K562 (cell line): ENCODE measurements around the gene APBA2. TPM values are rescaled to one million over a fixed set of nuclear protein-coding genes. Genes with fewer than 3 reads are reported as not detected.

Experiments used
- L3MBTL2 ChIP-seq: fragments of 450-650 bp; IDR thresholded peaks from 2 replicates; pipeline ENCODE4 v1.6.1; 2016; ENCODE audit warnings: mild to moderate bottlenecking, moderate library complexity
- MYBL2 ChIP-seq, 2 experiments: fragments of 450-650 bp in 1 of 2; sonication (generic) in 1 of 2; formaldehyde crosslinking in 1 of 2; IDR thresholded peaks; 2 replicates each; pipeline versions ENCODE4 v1.6.1 to v1.8.1; 2017 to 2022; ENCODE audit warnings: borderline replicate concordance in 1 of 2, inconsistent platforms in 1 of 2, low read depth in 1 of 2, mild to moderate bottlenecking in 1 of 2, missing genetic modification reagents in 1 of 2, moderate library complexity in 1 of 2
- NONO ChIP-seq, 2 experiments: fragments of 200-400 bp in 1 of 2; fragments of 450-650 bp in 1 of 2; formaldehyde crosslinking in 1 of 2; IDR thresholded peaks; 2 replicates each; pipeline ENCODE4 v1.6.1; 2017; ENCODE audit warnings: low read depth in 2 of 2, mild to moderate bottlenecking in 2 of 2, moderate library complexity in 2 of 2, low read length in 1 of 2
- RBFOX2 ChIP-seq: fragments of 200-400 bp; formaldehyde crosslinking; IDR thresholded peaks from 2 replicates; pipeline ENCODE4 v1.6.1; 2017; ENCODE audit warnings: low read depth, mild to moderate bottlenecking, low read length, moderate library complexity
- RBM22 ChIP-seq: fragments of 200-400 bp; formaldehyde crosslinking; IDR thresholded peaks from 2 replicates; pipeline ENCODE4 v1.6.1; 2018; ENCODE audit warnings: low read length, low read depth; ENCODE audit not compliant: poor library complexity, severe bottlenecking
- SAP30 ChIP-seq: fragments of 200-600 bp; sonication (generic); IDR thresholded peaks from 2 replicates; pipeline ENCODE4 v1.6.1; 2012; ENCODE audit warnings: borderline replicate concordance, low read depth, mild to moderate bottlenecking, moderate library complexity, low read length, control low read depth, inconsistent platforms; ENCODE audit not compliant: insufficient read depth, poor library complexity, severe bottlenecking
- SLC30A9 ChIP-seq: fragments of 250-450 bp; sonication (Bioruptor Pico); IDR thresholded peaks from 2 replicates; pipeline ENCODE4 v1.8.0; 2022; ENCODE audit warnings: mild to moderate bottlenecking, moderate library complexity
- SMAD4 ChIP-seq: fragments of 250-450 bp; sonication (Bioruptor Pico); conservative IDR thresholded peaks from 2 replicates; pipeline ENCODE4 v1.8.0; 2021; ENCODE audit warnings: inconsistent platforms, mild to moderate bottlenecking, moderate library complexity
- SMC3 ChIP-seq: conservative IDR thresholded peaks from 2 replicates; pipeline ENCODE4 v1.6.1; 2011; ENCODE audit warnings: low read depth, low read length, improper control_type of control experiment; ENCODE audit not compliant: insufficient read depth
- polyA plus RNA-seq, 8 experiments: library from polyadenylated mRNA; depleted of rRNA in 4 of 8; stranded (reverse) in 5 of 8; unstranded in 3 of 8; fragments of >200 nt; fragmentation: Nextera tagmentation in 2 of 8; fragmentation: Illumina TruSeq in 1 of 8; extraction: Ambion mirVana in 2 of 8; extraction: Trizol in 1 of 8; gene quantifications; 2 replicates each; pipeline versions ENCODE4 v1.2.1 to v1.2.3, GENCODE V29; 2011 to 2014; ENCODE audit warnings: inconsistent platforms in 1 of 8, missing spikeins in 1 of 8
- total RNA-seq, 7 experiments: library from RNA; depleted of rRNA in 6 of 7; stranded (reverse); fragments of >200 nt in 6 of 7; fragmentation: Illumina TruSeq in 2 of 7; extraction: Trizol in 2 of 7; gene quantifications; 2 replicates each; pipeline versions ENCODE4 v1.2.1 to v1.2.3, GENCODE V29; 2011 to 2021; ENCODE audit warnings: low replicate concordance in 1 of 7
- TF ChIP-seq, protein P1 (sequence below), 3 experiments: fragments of 200-800 bp in 1 of 3; fragments of 250-450 bp in 1 of 3; fragments of 450-650 bp in 1 of 3; sonication (Bioruptor Pico) in 1 of 3; sonication (Bioruptor generic) in 1 of 3; formaldehyde crosslinking in 1 of 3; IDR thresholded peaks; 2 replicates each; pipeline versions ENCODE4 v1.6.1 to v1.8.0; 2016 to 2022; ENCODE audit warnings: mild to moderate bottlenecking in 2 of 3, missing genetic modification characterization in 2 of 3, missing compliant biosample characterization in 1 of 3, moderate library complexity in 1 of 3
- TF ChIP-seq, protein P2 (sequence below): sonication (generic); formaldehyde crosslinking; IDR thresholded peaks from 2 replicates; pipeline ENCODE4 v1.8.1; 2022; ENCODE audit warnings: missing genetic modification reagents
- TF ChIP-seq, protein P3 (sequence below): fragments of 450-650 bp; conservative IDR thresholded peaks from 2 replicates; pipeline ENCODE4 v1.6.1; 2016; ENCODE audit warnings: missing genetic modification characterization, low read depth, mild to moderate bottlenecking, missing compliant biosample characterization, moderate library complexity
- TF ChIP-seq, protein P4 (sequence below): fragments of 200-800 bp; sonication (Bioruptor generic); IDR thresholded peaks from 2 replicates; pipeline ENCODE4 v1.6.1; 2017; ENCODE audit warnings: missing genetic modification characterization, missing compliant biosample characterization

APBA2 gene
- total and polyA plus RNA-seq, 9 of the 15 experiments (the other 6 are each of a cell fraction or from before 2014, with no cell fraction given): 0.24 to 40.9 (median 25.2) TPM

DNA sequence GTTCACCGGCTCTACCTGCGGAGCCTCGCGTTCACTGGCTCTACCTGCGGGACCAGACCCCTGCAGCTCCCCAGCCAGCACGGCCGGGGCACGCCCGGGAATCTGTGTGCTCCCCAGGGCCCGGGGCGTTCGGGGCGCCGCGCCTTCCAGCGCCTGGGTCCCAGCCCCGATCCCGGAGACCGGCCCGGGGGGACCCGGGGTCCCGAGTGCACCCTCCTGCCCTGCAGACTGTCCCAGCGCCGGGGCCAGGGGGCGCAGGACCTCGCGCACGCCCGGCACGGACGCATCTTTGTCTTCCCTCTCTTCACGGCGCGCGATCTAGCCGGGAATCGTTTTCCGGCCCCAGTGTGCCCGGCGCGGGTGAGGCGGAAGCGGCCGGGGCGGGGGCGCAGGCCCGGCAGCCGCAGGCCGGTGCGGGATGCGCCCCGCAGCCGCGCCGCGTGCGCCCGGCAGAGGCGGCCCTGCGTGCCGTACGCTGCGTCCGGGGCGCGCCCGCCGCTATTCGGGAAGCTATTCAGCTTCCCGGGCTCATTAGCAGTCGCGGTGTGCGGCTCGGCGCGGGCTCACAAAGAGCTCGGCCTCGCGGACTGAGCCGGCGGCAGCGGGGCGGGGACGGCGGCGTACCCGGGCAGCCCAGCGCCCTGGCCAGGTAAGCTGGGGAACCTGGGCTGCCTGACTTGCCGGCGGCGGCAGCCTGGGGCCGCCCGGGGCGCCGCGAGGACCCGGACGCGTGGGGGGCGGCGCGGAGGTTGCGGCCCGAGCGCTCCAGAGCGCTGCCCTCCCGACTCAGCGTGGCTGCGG lies at the start of gene APBA2 (continued):
- TF ChIP-seq MYBL2 (IDR thresholded peaks at IDR 0.05; ENCODE audit: low read depth) (no peak), MYBL2 (CRISPR knock-in tag; IDR thresholded peaks at IDR 0.05; ENCODE audit: borderline replicate concordance) (no peak), SMC3 (0 out of 2 replicates have a peak, but pooled peaks have one; percentile 2), SLC30A9 (no peak), NONO (IDR thresholded peaks at IDR 0.05; ENCODE audit: low read depth in 2 of 2, low read length in 1 of 2) (peak in 1 of 2 experiments; percentile 12; a peak in 1 of 4 replicates), SAP30 (peak; percentile 28), RBFOX2 (peak; percentile 69), L3MBTL2 (peak; percentile 44; the same call in 1 of the 2 replicates), RBM22 (no peak), SMAD4 (CRISPR knock-in tag) (peak; percentile 60)
- TF ChIP-seq, protein P1, sequence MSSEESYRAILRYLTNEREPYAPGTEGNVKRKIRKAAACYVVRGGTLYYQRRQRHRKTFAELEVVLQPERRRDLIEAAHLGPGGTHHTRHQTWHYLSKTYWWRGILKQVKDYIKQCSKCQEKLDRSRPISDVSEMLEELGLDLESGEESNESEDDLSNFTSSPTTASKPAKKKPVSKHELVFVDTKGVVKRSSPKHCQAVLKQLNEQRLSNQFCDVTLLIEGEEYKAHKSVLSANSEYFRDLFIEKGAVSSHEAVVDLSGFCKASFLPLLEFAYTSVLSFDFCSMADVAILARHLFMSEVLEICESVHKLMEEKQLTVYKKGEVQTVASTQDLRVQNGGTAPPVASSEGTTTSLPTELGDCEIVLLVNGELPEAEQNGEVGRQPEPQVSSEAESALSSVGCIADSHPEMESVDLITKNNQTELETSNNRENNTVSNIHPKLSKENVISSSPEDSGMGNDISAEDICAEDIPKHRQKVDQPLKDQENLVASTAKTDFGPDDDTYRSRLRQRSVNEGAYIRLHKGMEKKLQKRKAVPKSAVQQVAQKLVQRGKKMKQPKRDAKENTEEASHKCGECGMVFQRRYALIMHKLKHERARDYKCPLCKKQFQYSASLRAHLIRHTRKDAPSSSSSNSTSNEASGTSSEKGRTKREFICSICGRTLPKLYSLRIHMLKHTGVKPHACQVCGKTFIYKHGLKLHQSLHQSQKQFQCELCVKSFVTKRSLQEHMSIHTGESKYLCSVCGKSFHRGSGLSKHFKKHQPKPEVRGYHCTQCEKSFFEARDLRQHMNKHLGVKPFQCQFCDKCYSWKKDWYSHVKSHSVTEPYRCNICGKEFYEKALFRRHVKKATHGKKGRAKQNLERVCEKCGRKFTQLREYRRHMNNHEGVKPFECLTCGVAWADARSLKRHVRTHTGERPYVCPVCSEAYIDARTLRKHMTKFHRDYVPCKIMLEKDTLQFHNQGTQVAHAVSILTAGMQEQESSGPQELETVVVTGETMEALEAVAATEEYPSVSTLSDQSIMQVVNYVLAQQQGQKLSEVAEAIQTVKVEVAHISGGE (CRISPR knock-in tag; IDR thresholded peaks at IDR 0.05): 0 out of 6 replicates have a peak, but pooled peaks of 1 of the 3 experiments have one; percentile 26
- TF ChIP-seq, protein P2, sequence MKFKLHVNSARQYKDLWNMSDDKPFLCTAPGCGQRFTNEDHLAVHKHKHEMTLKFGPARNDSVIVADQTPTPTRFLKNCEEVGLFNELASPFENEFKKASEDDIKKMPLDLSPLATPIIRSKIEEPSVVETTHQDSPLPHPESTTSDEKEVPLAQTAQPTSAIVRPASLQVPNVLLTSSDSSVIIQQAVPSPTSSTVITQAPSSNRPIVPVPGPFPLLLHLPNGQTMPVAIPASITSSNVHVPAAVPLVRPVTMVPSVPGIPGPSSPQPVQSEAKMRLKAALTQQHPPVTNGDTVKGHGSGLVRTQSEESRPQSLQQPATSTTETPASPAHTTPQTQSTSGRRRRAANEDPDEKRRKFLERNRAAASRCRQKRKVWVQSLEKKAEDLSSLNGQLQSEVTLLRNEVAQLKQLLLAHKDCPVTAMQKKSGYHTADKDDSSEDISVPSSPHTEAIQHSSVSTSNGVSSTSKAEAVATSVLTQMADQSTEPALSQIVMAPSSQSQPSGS (CRISPR knock-in tag): no peak
- TF ChIP-seq, protein P3, sequence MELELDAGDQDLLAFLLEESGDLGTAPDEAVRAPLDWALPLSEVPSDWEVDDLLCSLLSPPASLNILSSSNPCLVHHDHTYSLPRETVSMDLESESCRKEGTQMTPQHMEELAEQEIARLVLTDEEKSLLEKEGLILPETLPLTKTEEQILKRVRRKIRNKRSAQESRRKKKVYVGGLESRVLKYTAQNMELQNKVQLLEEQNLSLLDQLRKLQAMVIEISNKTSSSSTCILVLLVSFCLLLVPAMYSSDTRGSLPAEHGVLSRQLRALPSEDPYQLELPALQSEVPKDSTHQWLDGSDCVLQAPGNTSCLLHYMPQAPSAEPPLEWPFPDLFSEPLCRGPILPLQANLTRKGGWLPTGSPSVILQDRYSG: no peak
- TF ChIP-seq, protein P4, sequence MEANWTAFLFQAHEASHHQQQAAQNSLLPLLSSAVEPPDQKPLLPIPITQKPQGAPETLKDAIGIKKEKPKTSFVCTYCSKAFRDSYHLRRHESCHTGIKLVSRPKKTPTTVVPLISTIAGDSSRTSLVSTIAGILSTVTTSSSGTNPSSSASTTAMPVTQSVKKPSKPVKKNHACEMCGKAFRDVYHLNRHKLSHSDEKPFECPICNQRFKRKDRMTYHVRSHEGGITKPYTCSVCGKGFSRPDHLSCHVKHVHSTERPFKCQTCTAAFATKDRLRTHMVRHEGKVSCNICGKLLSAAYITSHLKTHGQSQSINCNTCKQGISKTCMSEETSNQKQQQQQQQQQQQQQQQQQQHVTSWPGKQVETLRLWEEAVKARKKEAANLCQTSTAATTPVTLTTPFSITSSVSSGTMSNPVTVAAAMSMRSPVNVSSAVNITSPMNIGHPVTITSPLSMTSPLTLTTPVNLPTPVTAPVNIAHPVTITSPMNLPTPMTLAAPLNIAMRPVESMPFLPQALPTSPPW (CRISPR knock-in tag): peak; percentile 48; the same call in 1 of the 2 replicates
